GM18907 (cell line): ENCODE data around the gene WNT7B.

ENCODE experiments used
- ATAC-seq: cut with Tn5 transposase; IDR thresholded peaks from one replicate; pipeline ENCODE4 v1.9.1; 2021; ENCODE audit warnings: mild to moderate bottlenecking, moderate library complexity; ENCODE audit not compliant: unreplicated experiment

Gene WNT7B

DNA sequence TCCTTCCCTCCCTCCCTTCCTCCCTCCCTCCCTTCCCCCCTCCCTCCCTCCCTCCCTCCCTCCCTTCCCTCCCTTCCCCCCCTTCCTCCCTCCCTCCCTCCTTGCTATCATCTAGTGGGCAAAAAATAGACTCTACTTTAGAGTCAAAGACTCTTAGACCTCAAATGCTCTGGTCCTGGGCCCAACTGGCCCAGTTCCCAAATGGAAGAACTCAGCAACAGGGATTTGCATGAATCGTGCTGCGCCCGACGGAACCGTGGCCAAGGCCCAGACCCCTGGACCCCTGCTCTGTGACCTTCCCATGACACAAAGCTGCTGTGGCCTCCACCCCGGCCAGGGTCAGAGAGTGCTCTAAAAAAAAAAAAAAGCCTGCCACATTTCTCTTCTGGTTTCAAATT is 97.4 kb downstream of the WNT7B start:
- ATAC-seq: no peak

- ATAC-seq: no peak
These were observed 97.9 kb downstream of the WNT7B start for GRCh38 chr22:45878901-45879551.

GRCh38 chr22:45878051-45878781 is 98.7 kb downstream of the WNT7B start:
- ATAC-seq: no peak

- ATAC-seq: no peak
These were observed 99.3 kb downstream of the WNT7B start for GRCh38 chr22:45877651-45878050.

DNA sequence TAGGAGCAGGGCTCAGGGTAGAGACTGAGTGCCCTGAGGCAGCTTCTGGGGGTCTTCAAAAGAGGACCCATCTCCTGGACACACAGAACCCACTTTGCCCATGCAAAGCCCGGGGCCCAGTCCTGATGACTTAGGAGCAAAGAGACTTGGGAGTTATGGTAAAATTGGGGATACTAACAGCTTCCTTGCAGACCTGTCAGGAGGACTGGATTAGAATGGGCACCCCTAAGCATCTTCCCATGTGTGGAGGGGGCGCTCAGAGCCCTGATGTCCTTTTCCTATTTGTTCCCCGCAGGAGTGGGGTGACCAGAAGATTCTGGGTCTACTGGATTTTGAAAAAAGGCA is 100.0 kb downstream of the WNT7B start:
- ATAC-seq: no peak

GRCh38 chr22:45876136-45877035 is 100.6 kb downstream of the WNT7B start:
- ATAC-seq: no peak

- no peak for ATAC-seq
These were observed 104.2 kb downstream of the WNT7B start for GRCh38 chr22:45872659-45873263.

DNA sequence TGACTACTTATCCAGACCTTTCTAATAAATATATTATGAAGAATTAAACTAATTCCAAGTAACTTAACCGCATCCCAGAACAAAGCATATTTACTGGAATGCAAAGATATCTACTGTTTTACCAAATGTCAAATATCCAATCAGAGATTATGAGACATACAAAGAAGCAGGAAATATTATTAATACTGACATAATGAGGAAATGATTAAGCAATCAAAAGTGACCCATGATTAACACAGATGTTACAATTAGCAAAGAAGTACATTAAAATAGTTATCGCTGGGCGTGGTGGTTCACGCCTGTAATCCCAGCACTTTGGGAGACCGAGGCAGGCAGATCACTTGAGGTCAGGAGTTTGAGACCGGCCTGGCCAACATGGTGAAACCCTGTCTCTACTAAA is 105.2 kb downstream of the WNT7B start:
- no peak for ATAC-seq
